DND-41 (cell line): ENCODE results near the gene STARD10.
"Not testable (repeated sequence)": the region's sequence is repeated elsewhere in the genome, so short reads cannot be mapped to it uniquely, and the experiment has no call there.

Experiments used
- ATAC-seq: fragments of 200-7000 bp; cut with Tn5 transposase; 3 replicates; pipeline ENCODE4 v1.9.1; 2021; ENCODE audit warnings: low read depth; ENCODE audit not compliant: insufficient read depth
- DNase-seq: peaks from one replicate; pipeline ENCODE4 v3.0.0-alpha.2; 2020
- H2AFZ ChIP-seq: 2 replicates; pipeline ENCODE4 v1.6.0; 2012; ENCODE audit warnings: low read depth, low read length
- H3K27ac ChIP-seq: 2 replicates; pipeline ENCODE4 v1.5.1; 2012; ENCODE audit warnings: low read length, inconsistent platforms
- H3K27me3 ChIP-seq: fragments of 200-600 bp; sonication (generic); 2 replicates; pipeline ENCODE4 v1.6.0; 2012; ENCODE audit warnings: low read length, mild to moderate bottlenecking, inconsistent platforms; ENCODE audit not compliant: insufficient read depth, poor library complexity
- H3K36me3 ChIP-seq: 2 replicates; pipeline ENCODE4 v1.5.1; 2012; ENCODE audit warnings: low read length, inconsistent platforms; ENCODE audit not compliant: insufficient read depth
- H3K4me1 ChIP-seq: 2 replicates; pipeline ENCODE4 v1.5.1; 2012; ENCODE audit warnings: mild to moderate bottlenecking, low read length; ENCODE audit not compliant: insufficient read depth
- H3K4me2 ChIP-seq: 2 replicates; pipeline ENCODE4 v1.6.0; 2012; ENCODE audit warnings: mild to moderate bottlenecking, moderate library complexity, low read length, inconsistent platforms; ENCODE audit not compliant: insufficient read depth
- H3K4me3 ChIP-seq, 2 experiments: fragments of 200-600 bp in 1 of 2; shearing (Covaris generic) in 1 of 2; 2 replicates each; pipeline ENCODE4 v1.5.1; 2012 to 2016; ENCODE audit warnings: inconsistent platforms in 2 of 2, low read length in 2 of 2, mild to moderate bottlenecking in 2 of 2, low read depth in 1 of 2, moderate library complexity in 1 of 2
- H3K79me2 ChIP-seq: 2 replicates; pipeline ENCODE4 v1.6.0; 2012; ENCODE audit warnings: low read length, inconsistent platforms; ENCODE audit not compliant: insufficient read depth
- H3K9ac ChIP-seq: 2 replicates; pipeline ENCODE4 v1.6.0; 2012; ENCODE audit warnings: low read depth, mild to moderate bottlenecking, inconsistent platforms, low read length, moderate library complexity
- H3K9me3 ChIP-seq: 2 replicates; pipeline ENCODE4 v1.5.1; 2012; ENCODE audit warnings: low read length, moderate library complexity, mild to moderate bottlenecking, inconsistent platforms; ENCODE audit not compliant: insufficient read depth, severe bottlenecking
- H4K20me1 ChIP-seq: 2 replicates; pipeline ENCODE4 v1.6.0; 2012; ENCODE audit warnings: low read length; ENCODE audit not compliant: insufficient read depth
- EZH2 ChIP-seq: IDR thresholded peaks from 3 replicates; pipeline ENCODE4 v1.6.1; 2012; ENCODE audit warnings: borderline replicate concordance, low read depth, mild to moderate bottlenecking, moderate library complexity, low read length, inconsistent platforms; ENCODE audit not compliant: severe bottlenecking
- TF ChIP-seq, protein P1 (sequence below): IDR thresholded peaks from 2 replicates; pipeline ENCODE4 v1.5.1; 2012; ENCODE audit warnings: borderline replicate concordance, low read length, moderate library complexity, mild to moderate bottlenecking; ENCODE audit not compliant: poor library complexity, severe bottlenecking; ENCODE audit errors: extremely low read depth

Gene STARD10

DNA sequence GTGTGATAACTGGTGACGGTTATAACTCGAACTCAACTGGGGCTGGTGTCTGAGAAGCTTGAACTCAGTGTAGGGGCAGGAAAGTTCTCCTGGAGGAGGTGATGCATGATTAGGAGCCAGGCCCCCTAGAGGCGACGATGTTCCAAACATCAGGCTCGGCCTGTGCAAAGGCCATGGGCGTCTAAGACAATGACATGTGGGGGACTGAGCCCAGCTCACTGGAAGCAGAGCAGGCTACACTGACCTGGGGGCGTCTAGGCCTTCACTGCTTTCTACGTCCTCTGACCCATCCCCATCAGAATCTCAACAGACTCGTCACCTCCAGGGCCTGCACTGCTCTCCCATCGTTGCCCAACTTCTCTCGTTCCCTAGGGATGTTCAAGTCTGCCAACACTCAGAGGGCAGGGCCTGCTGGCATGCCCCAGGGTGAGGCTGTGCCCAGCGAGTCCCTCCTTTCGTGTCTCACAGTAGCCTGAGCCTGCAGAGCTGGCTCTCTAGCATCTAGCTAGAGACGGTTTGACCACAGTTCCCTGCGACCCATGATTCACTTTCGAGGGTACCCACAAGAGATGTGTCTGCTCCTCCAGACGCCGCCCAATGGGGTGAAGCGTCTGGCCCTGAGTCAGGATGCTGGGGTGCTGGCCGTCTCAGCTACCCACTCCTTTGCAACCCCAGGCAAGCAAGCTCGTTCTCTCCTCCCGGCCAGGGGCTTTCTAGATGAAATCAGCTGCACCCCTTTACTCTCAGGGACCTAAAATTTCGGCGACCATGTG is 19.3 kb upstream of the STARD10 start:
- peak overlapping the region; percentile 97 for H3K27ac ChIP-seq

DNA sequence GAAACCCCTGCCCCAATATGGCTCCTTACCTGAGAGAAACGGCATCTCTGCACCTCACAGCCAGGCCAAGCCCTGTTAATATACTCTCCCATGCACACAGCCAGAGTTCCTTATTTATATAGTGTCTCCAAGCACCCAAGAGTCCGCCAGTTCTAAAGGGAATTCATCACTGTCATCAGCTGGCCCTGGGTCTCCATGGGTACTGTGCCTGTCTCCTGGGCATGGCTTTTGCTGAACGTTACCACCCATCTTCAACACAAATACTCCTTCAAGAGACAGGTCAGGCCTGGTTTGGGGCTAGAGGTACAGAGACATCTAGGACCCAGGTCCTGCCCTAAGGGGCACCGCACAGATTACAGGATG is 18.7 kb upstream of the STARD10 start:
- H3K79me2 ChIP-seq: peaks cover 55% of the 10 kb centered on the region

More for the DNA sequence above, 19.3 kb upstream of the STARD10 start:
- H3K9ac ChIP-seq: peak overlapping the region; percentile 95
- peak; percentile 58 for ATAC-seq
- peak; percentile 82 for DNase-seq
- no peak for TF ChIP-seq EZH2
- TF ChIP-seq, protein P1, sequence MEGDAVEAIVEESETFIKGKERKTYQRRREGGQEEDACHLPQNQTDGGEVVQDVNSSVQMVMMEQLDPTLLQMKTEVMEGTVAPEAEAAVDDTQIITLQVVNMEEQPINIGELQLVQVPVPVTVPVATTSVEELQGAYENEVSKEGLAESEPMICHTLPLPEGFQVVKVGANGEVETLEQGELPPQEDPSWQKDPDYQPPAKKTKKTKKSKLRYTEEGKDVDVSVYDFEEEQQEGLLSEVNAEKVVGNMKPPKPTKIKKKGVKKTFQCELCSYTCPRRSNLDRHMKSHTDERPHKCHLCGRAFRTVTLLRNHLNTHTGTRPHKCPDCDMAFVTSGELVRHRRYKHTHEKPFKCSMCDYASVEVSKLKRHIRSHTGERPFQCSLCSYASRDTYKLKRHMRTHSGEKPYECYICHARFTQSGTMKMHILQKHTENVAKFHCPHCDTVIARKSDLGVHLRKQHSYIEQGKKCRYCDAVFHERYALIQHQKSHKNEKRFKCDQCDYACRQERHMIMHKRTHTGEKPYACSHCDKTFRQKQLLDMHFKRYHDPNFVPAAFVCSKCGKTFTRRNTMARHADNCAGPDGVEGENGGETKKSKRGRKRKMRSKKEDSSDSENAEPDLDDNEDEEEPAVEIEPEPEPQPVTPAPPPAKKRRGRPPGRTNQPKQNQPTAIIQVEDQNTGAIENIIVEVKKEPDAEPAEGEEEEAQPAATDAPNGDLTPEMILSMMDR: peak; percentile 91
- no peaks in the 10 kb centered on the region for H3K27me3 ChIP-seq
- H3K4me3 ChIP-seq: peak overlapping the region; percentile 92 to 97
- H3K36me3 ChIP-seq: peaks cover 33% of the 10 kb centered on the region
- peaks cover 13% of the 10 kb centered on the region for H4K20me1 ChIP-seq
- peak overlapping the region; percentile 93 for H3K4me2 ChIP-seq
- H3K4me1 ChIP-seq: peaks cover 53% of the 10 kb centered on the region
- H3K9me3 ChIP-seq: no peaks in the 10 kb centered on the region
- peaks cover 61% of the 10 kb centered on the region for H3K79me2 ChIP-seq
- peak overlapping the region; percentile 95 for H2AFZ ChIP-seq

GRCh38 chr11:72811686-72812085 is 17.8 kb upstream of the STARD10 start:
- not testable (repeated sequence) for H2AFZ ChIP-seq, H4K20me1 ChIP-seq, ATAC-seq, H3K9me3 ChIP-seq, H3K27me3 ChIP-seq, DNase-seq, H3K27ac ChIP-seq, H3K9ac ChIP-seq
- Histone ChIP-seq H3K36me3 (peaks cover 24% of the 10 kb centered on the region), H3K79me2 (peaks cover 48% of the 10 kb centered on the region), H3K4me3 (peak overlapping the region in 1 of 2 experiments; percentile 92; a peak in 2 of 4 replicates), H3K4me2 (peak overlapping the region; percentile 93; the same call in 1 of the 2 replicates), H3K4me1 (peaks cover 46% of the 10 kb centered on the region)

More for the DNA sequence above, 18.7 kb upstream of the STARD10 start:
- Histone ChIP-seq H3K4me3 (peak overlapping the region; percentile 92 to 97), H3K4me1 (peaks cover 50% of the 10 kb centered on the region), H2AFZ (peak overlapping the region; percentile 95; the same call in 1 of the 2 replicates), H4K20me1 (peaks cover 11% of the 10 kb centered on the region), H3K4me2 (peak overlapping the region; percentile 93), H3K9ac (peak overlapping the region; percentile 95), H3K27me3 (no peaks in the 10 kb centered on the region), H3K27ac (peak overlapping the region; percentile 97), H3K36me3 (peaks cover 28% of the 10 kb centered on the region), H3K9me3 (no peaks in the 10 kb centered on the region)
- TF ChIP-seq, protein P1: no peak
- TF ChIP-seq EZH2: no peak
- peak; percentile 0; the same call in 2 of the 3 replicates for ATAC-seq
- no peak for DNase-seq

DNA sequence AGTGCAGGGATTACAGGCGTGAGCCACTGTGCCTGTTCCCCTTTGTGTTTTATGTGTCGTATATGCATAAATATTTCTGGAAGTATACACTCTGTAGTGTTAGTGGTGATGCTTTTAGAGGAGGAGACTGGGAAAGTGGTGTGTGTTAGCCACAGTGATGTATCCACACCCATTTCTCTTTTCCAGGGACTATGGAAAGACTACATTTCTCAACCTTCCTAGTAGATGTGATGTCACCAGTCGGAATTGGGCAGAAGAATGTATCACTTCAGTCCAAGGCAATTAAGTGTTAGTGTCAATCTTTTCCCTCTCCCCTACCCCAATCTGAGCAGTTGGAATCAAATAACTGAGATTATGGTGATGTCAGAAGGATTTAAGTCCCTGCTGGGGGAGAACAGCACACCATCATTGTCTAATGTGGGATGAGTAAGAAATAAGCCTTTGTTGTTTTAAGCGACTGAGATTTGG is 14.5 kb upstream of the STARD10 start:
- H3K4me3 ChIP-seq: no peak overlapping the region
- TF ChIP-seq, protein P1: no peak
- TF ChIP-seq EZH2: no peak
- no peak overlapping the region for H3K4me2 ChIP-seq
- no peaks in the 10 kb centered on the region for H3K27me3 ChIP-seq
- H2AFZ ChIP-seq: no peak overlapping the region
- H3K27ac ChIP-seq: no peak overlapping the region
- H3K9ac ChIP-seq: no peak overlapping the region
- peaks cover 23% of the 10 kb centered on the region for H3K4me1 ChIP-seq
- peaks cover 9% of the 10 kb centered on the region; the same call in 1 of the 2 replicates for H4K20me1 ChIP-seq
- H3K79me2 ChIP-seq: peaks cover 18% of the 10 kb centered on the region
- DNase-seq (no peak), ATAC-seq (no peak)
- H3K9me3 ChIP-seq: no peaks in the 10 kb centered on the region
- H3K36me3 ChIP-seq: peaks cover 15% of the 10 kb centered on the region
